Sigmoid colon (tissue), 4 donors: Measurements from ENCODE around the gene PPP2R5E.

ENCODE experiments used
- CTCF ChIP-seq, 4 experiments: fragments of 450-650 bp in 3 of 4; fragments of 200-600 bp in 1 of 4; IDR thresholded peaks; one replicate each; pipeline ENCODE4 v1.5.1; 2016 to 2019; ENCODE audit warnings: antibody characterized with exemption in 4 of 4, mild to moderate bottlenecking in 3 of 4, moderate library complexity in 2 of 4
- EP300 ChIP-seq, 4 donors: sonication (generic); formaldehyde crosslinking; IDR thresholded peaks; one replicate each; pipeline ENCODE4 v1.6.1; 2017; ENCODE audit warnings: antibody characterized with exemption in 4 of 4
- POLR2A ChIP-seq, 2 donors: fragments of 450-650 bp; IDR thresholded peaks; one replicate each; pipeline ENCODE4 v1.6.1; 2016; ENCODE audit warnings: antibody characterized with exemption in 2 of 2, mild to moderate bottlenecking in 2 of 2, moderate library complexity in 2 of 2

GRCh38 chr14:63496837-63497400, 46.3 kb downstream of the PPP2R5E start:
- TF ChIP-seq CTCF (IDR thresholded peaks at IDR 0.05) (no peak), POLR2A (IDR thresholded peaks at IDR 0.05) (no peak), EP300 (IDR thresholded peaks at IDR 0.05) (no peak)
